ENCODE measurements around the gene AMMECR1L.
"Not testable (repeated sequence)": the region's sequence is repeated elsewhere in the genome, so short reads cannot be mapped to it uniquely, and the experiment has no call there.

The AMMECR1L gene

GRCh38 chr2:127818794-127819425 lies 66.8 kb downstream of the AMMECR1L start:
- peaks cover 40% of the 10 kb centered on the region for H3K9me3 ChIP-seq (ENCODE audit: insufficient read depth, low read length)
- no peak overlapping the region for H3K4me3 ChIP-seq (ENCODE audit: insufficient read length, low read depth)
- H3K4me1 ChIP-seq (ENCODE audit: insufficient read depth, insufficient read length) = no peaks in the 10 kb centered on the region
- TF ChIP-seq YY1 (IDR thresholded peaks at IDR 0.05; ENCODE audit: insufficient read depth, insufficient read length) = no peak
- no peak for TF ChIP-seq SUZ12 (IDR thresholded peaks at IDR 0.05; ENCODE audit: extremely low read depth, insufficient read depth, insufficient read length)
- TF ChIP-seq ZNF274 (IDR thresholded peaks at IDR 0.05; ENCODE audit: low read depth, low read length) = no peak
- H3K9ac ChIP-seq (ENCODE audit: insufficient read length, low read depth) = no peak overlapping the region
- DNase-seq (ENCODE audit: low read depth, low spot score) = no peak
- H3K36me3 ChIP-seq (ENCODE audit: insufficient read depth, insufficient read length, low read length) = no peaks in the 10 kb centered on the region
- no peaks in the 10 kb centered on the region for H3K27me3 ChIP-seq (ENCODE audit: insufficient read depth, insufficient read length)

- no peak for TF ChIP-seq SUZ12 (IDR thresholded peaks at IDR 0.05; ENCODE audit: extremely low read depth, insufficient read depth, insufficient read length)
- no peak for TF ChIP-seq ZNF274 (IDR thresholded peaks at IDR 0.05; ENCODE audit: low read depth, low read length)
- Histone ChIP-seq H3K9me3 (ENCODE audit: insufficient read depth, low read length) (peaks cover 40% of the 10 kb centered on the region), H3K4me3 (ENCODE audit: insufficient read length, low read depth) (no peak overlapping the region), H3K9ac (ENCODE audit: insufficient read length, low read depth) (no peak overlapping the region), H3K27me3 (ENCODE audit: insufficient read depth, insufficient read length) (no peaks in the 10 kb centered on the region), H3K36me3 (ENCODE audit: insufficient read depth, insufficient read length, low read length) (no peaks in the 10 kb centered on the region), H3K4me1 (ENCODE audit: insufficient read depth, insufficient read length) (no peaks in the 10 kb centered on the region)
- no peak for DNase-seq (ENCODE audit: low read depth, low spot score)
Measured at GRCh38 chr2:127818241-127818640, 67.5 kb downstream of the AMMECR1L start.

GRCh38 chr2:127814677-127815076 lies 71.1 kb downstream of the AMMECR1L start:
- no peak for DNase-seq (ENCODE audit: low read depth, low spot score)
- Histone ChIP-seq H3K4me1 (ENCODE audit: insufficient read depth, insufficient read length) (no peaks in the 10 kb centered on the region), H3K9ac (ENCODE audit: insufficient read length, low read depth) (no peak overlapping the region), H3K9me3 (ENCODE audit: insufficient read depth, low read length) (peaks cover 18% of the 10 kb centered on the region), H3K27me3 (ENCODE audit: insufficient read depth, insufficient read length) (no peaks in the 10 kb centered on the region), H3K4me3 (ENCODE audit: insufficient read length, low read depth) (no peak overlapping the region), H3K36me3 (ENCODE audit: insufficient read depth, insufficient read length, low read length) (no peaks in the 10 kb centered on the region)
- TF ChIP-seq ZNF274 (IDR thresholded peaks at IDR 0.05; ENCODE audit: low read depth, low read length) (no peak), SUZ12 (IDR thresholded peaks at IDR 0.05; ENCODE audit: extremely low read depth, insufficient read depth, insufficient read length) (no peak), YY1 (IDR thresholded peaks at IDR 0.05; ENCODE audit: insufficient read depth, insufficient read length) (no peak)

GRCh38 chr2:127812441-127812840 lies 73.3 kb downstream of the AMMECR1L start:
- not testable (repeated sequence) for H3K9me3 ChIP-seq (ENCODE audit: insufficient read depth, low read length); DNase-seq (ENCODE audit: low read depth, low spot score); H3K36me3 ChIP-seq (ENCODE audit: insufficient read depth, insufficient read length, low read length); H3K4me3 ChIP-seq (ENCODE audit: insufficient read length, low read depth); H3K4me1 ChIP-seq (ENCODE audit: insufficient read depth, insufficient read length); H3K27me3 ChIP-seq (ENCODE audit: insufficient read depth, insufficient read length); H3K9ac ChIP-seq (ENCODE audit: insufficient read length, low read depth)

Data from NT2/D1 (cell line).